Renal pelvis (tissue), 4 donors: ENCODE measurements around the gene TMEM14B. TPM values are rescaled to one million over a fixed set of nuclear protein-coding genes. Genes with fewer than 3 reads are reported as not detected.
A peak's percentile ranks its signal among the peaks of the same experiment; 100 is the strongest.

Experiments
- DNase-seq: peaks from one replicate; pipeline ENCODE4 v3.0.0-alpha.2; 2013
- polyA plus RNA-seq, 3 donors: library from polyadenylated mRNA; unstranded; fragments of 120-200 nt; gene quantifications; one replicate each; pipeline ENCODE4 v1.2.1, GENCODE V29; 2013; ENCODE audit not compliant: insufficient read length in 3 of 3

Gene TMEM14B
- polyA plus RNA-seq, 3 donors, result 88.9 to 114 (median 99.4) TPM

DNA sequence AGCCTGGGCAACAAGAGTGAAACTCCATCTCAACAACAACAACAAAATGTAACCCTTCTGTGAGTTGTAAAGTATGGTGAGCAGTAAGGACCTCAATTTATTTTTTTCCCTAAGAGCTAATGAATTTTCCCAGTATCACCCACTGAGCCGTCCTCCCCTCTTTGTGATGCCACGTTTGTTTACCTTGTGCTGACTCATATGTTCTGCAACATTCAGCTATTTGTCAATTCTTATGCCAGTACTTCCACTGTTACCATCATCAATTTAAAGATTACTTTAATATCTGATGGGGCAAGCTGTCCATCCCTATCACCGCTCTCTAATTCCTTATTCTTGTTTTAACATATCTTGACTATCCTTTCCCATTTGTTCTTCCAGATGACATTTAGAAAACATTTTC lies 53.2 kb downstream of the TMEM14B start:
- DNase-seq, result no peak

DNA sequence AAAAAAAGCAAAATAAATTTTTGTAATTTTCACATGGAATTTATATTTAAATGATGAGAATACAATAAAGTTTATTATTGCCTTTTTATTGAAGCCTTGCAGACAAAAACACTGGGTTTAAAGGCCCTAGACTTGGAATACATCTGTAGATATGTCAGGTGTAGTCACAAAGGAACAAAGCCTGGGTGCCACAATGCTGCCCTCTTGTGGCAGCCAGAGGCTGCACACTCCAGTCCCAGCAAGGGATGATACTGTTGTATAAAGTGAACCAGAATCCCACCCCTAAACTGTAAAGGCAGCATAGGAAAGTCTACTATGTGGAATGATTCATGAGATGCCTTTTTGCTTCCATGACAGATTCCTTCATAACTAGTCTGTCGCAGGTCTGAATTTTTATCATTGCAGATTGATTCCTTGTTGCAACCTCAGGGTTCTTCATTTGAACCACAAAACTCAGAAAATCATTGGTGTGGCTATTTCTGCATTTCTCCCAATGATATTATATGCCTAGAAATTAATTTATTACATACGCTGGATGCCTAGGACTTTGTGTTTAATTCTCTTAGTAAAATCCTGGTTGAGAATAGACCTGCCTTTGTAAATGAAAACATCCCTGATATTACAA lies 53.7 kb downstream of the TMEM14B start:
- peak; percentile 52 for DNase-seq

Other genes with a start within 250 kb of the TMEM14B start
- 10 to 100 TPM; 14.6 to 19.2 (median 17.6) TPM for gene GCNT2, start 226.5 kb upstream of the TMEM14B start, polyA plus RNA-seq
- 1 to 10 TPM; 3.4 to 4.7 (median 4.1) TPM for gene C6orf52, start 53.2 kb upstream of the TMEM14B start, polyA plus RNA-seq
- gene PAK1IP1, start 52.8 kb upstream of the TMEM14B start, polyA plus RNA-seq, result 10 to 100 TPM; 18.8 to 21.6 (median 19.3) TPM
- 100 to 1,000 TPM; 152 to 160 (median 157) TPM for gene TMEM14C, start 24.7 kb upstream of the TMEM14B start, polyA plus RNA-seq
- 1 to 10 TPM; 1.4 to 2.4 (median 2.4) TPM for gene MAK, start 90.7 kb downstream of the TMEM14B start, polyA plus RNA-seq
- gene GCM2, start 134.2 kb downstream of the TMEM14B start, polyA plus RNA-seq, result under 1 TPM in 2 of 3 donors, not detected in 1; 0.18 to 0.21 TPM
- 1 to 10 TPM; 3.4 to 7.9 (median 5.7) TPM for gene SYCP2L, start 139.2 kb downstream of the TMEM14B start, polyA plus RNA-seq